Stomach (tissue), 9 donors: Measurements from ENCODE around the gene MOB3B. TPM values are rescaled to one million over a fixed set of nuclear protein-coding genes. Genes with fewer than 3 reads are reported as not detected.

ENCODE experiments used
- DNase-seq, 2 donors: peaks; one replicate each; pipeline versions ENCODE4 v3.0.0 to v3.0.0-alpha.2; 2013 to 2019
- H3K27ac ChIP-seq, 5 donors: fragments of 200-600 bp in 4 of 5; sonication (generic) in 4 of 5; one replicate each; pipeline ENCODE4 v1.5.1; 2013 to 2019; ENCODE audit warnings: mild to moderate bottlenecking in 1 of 5, moderate library complexity in 1 of 5
- H3K27me3 ChIP-seq, 3 donors: fragments of 200-600 bp; sonication (generic); one replicate each; pipeline ENCODE4 v1.5.1; 2017 to 2019; ENCODE audit warnings: mixed run types in 1 of 3
- H3K36me3 ChIP-seq, 4 donors: fragments of 200-600 bp; sonication (generic); 1 replicate in 3 of 4; 2 replicates in 1 of 4; pipeline ENCODE4 v1.5.1; 2016 to 2019
- H3K4me1 ChIP-seq, 4 donors: fragments of 200-600 bp; sonication (generic); one replicate each; pipeline ENCODE4 v1.5.1; 2016 to 2019
- H3K4me3 ChIP-seq, 4 donors: fragments of 200-600 bp; sonication (generic) in 3 of 4; one replicate each; pipeline ENCODE4 v1.5.1; 2016 to 2019; ENCODE audit warnings: mild to moderate bottlenecking in 1 of 4
- H3K9me3 ChIP-seq, 4 donors: fragments of 200-600 bp; sonication (generic); one replicate each; pipeline ENCODE4 v1.5.1; 2016 to 2019
- CTCF ChIP-seq, 7 experiments: fragments of 450-650 bp in 4 of 7; fragments of 200-600 bp in 3 of 7; sonication (generic) in 3 of 7; IDR thresholded peaks; one replicate each; pipeline ENCODE4 v1.5.1; 2016 to 2019; ENCODE audit warnings: antibody characterized with exemption in 7 of 7, control low read depth in 2 of 7, mild to moderate bottlenecking in 1 of 7
- EP300 ChIP-seq: sonication (generic); formaldehyde crosslinking; IDR thresholded peaks from one replicate; pipeline ENCODE4 v1.6.1; 2017; ENCODE audit warnings: antibody characterized with exemption
- POLR2A ChIP-seq, 4 donors: fragments of 450-650 bp; IDR thresholded peaks; one replicate each; pipeline ENCODE4 v1.6.1; 2016; ENCODE audit warnings: antibody characterized with exemption in 4 of 4, control low read depth in 2 of 4, mild to moderate bottlenecking in 1 of 4, moderate library complexity in 1 of 4
- POLR2AphosphoS5 ChIP-seq, 3 donors: sonication (generic); formaldehyde crosslinking; IDR thresholded peaks; one replicate each; pipeline ENCODE4 v1.6.1; 2016; ENCODE audit warnings: antibody characterized with exemption in 3 of 3
- WGBS, 5 donors: extraction: QIAGEN DNeasy Blood & Tissue Kit in 3 of 5; methylation state at CpG; one replicate each; pipeline versions ENCODE4 v1.1.5 to v1.1.7; 2013 to 2018; 5-methylcytosine and 5-hydroxymethylcytosine counted together
- intact Hi-C: fragments of 100-400 bp; cut with DNase I; formaldehyde crosslinking; loops from one replicate; pipeline ENCODE4 v1.15.1; 2023; ENCODE audit warnings: low total_unique reads
- polyA plus RNA-seq, 3 donors: library from polyadenylated mRNA; stranded (reverse); fragments of 200-250 nt; gene quantifications; one replicate each; pipeline ENCODE4 v1.2.3, GENCODE V29; 2013
- total RNA-seq, 5 donors: library from RNA; depleted of rRNA; stranded (reverse); fragments of >200 nt; gene quantifications; one replicate each; pipeline versions ENCODE4 v1.1.0 to v1.2.3, GENCODE V29; 2014 to 2016
- donor health status: healthy with polysubstance abuse.
- donor health status: Bipolar disorder and iron deficiency.
- donor health status: healthy.

Gene MOB3B
- total and polyA plus RNA-seq, 8 donors = 4.0 to 32.7 (median 9.7) TPM

GRCh38 chr9:27385606-27386322 lies 143.8 kb downstream of the MOB3B start:
- H3K27ac ChIP-seq = peak overlapping the region in 1 of 5 donors; percentile 39
- no peak overlapping the region for H3K4me3 ChIP-seq
- H3K36me3 ChIP-seq = no peaks in the 10 kb centered on the region
- H3K4me1 ChIP-seq = peaks cover 31 to 79% (median 53%) of the 10 kb centered on the region in 4 donors
- TF ChIP-seq EP300 = no peak
- intact Hi-C loops = no loop called here
- 56 to 80% (median 60%) methylated on average over 4 of the region's 4 CpGs for whole genome bisulfite sequencing, 5 donors
- peak in 1 of 2 donors; percentile 87 for DNase-seq
- no peaks in the 10 kb centered on the region for H3K9me3 ChIP-seq
- no peaks in the 10 kb centered on the region for H3K27me3 ChIP-seq

- TF ChIP-seq POLR2AphosphoS5 (IDR thresholded peaks at IDR 0.05) = no peak
- TF ChIP-seq CTCF (IDR thresholded peaks at IDR 0.05) = no peak
- no peak for TF ChIP-seq EP300
- TF ChIP-seq POLR2A (IDR thresholded peaks at IDR 0.05) = no peak
- H3K4me1 ChIP-seq = peaks cover 37 to 91% (median 63%) of the 10 kb centered on the region in 4 donors
- H3K27ac ChIP-seq = peak overlapping the region in 3 of 5 donors; percentile 9 to 46 (median 39)
Measured at GRCh38 chr9:27384262-27385014, 145.2 kb downstream of the MOB3B start.

GRCh38 chr9:27383524-27383923 lies 146.1 kb downstream of the MOB3B start:
- Histone ChIP-seq H3K36me3 (no peaks in the 10 kb centered on the region), H3K9me3 (no peaks in the 10 kb centered on the region), H3K27me3 (no peaks in the 10 kb centered on the region), H3K4me3 (no peak overlapping the region), H3K4me1 (peaks cover 46 to 96% (median 71%) of the 10 kb centered on the region in 4 donors), H3K27ac (peak overlapping the region in 2 of 5 donors; percentile 6 to 33)
- WGBS, 5 donors = 59 to 83% (median 76%) methylated on average over 1 of the region's 1 CpG
- DNase-seq = no peak
- TF ChIP-seq POLR2A (IDR thresholded peaks at IDR 0.05) (no peak), EP300 (no peak), CTCF (IDR thresholded peaks at IDR 0.05) (no peak), POLR2AphosphoS5 (IDR thresholded peaks at IDR 0.05) (no peak)
- intact Hi-C loops = no loop called here

More at GRCh38 chr9:27384262-27385014, 145.2 kb downstream of the MOB3B start:
- WGBS, 5 donors = 58 to 87% (median 77%) methylated on average over 5 of the region's 5 CpGs
- H3K4me3 ChIP-seq = no peak overlapping the region
- intact Hi-C loops = no loop called here
- no peak for DNase-seq
- H3K27me3 ChIP-seq = no peaks in the 10 kb centered on the region
- no peaks in the 10 kb centered on the region for H3K36me3 ChIP-seq
- no peaks in the 10 kb centered on the region for H3K9me3 ChIP-seq

GRCh38 chr9:27382975-27383374 lies 146.6 kb downstream of the MOB3B start:
- no peak overlapping the region for H3K4me3 ChIP-seq
- peak overlapping the region in 3 of 5 donors; percentile 34 to 69 (median 51) for H3K27ac ChIP-seq
- no peak for TF ChIP-seq EP300
- no peak for TF ChIP-seq POLR2AphosphoS5 (IDR thresholded peaks at IDR 0.05)
- no peak for TF ChIP-seq CTCF (IDR thresholded peaks at IDR 0.05)
- TF ChIP-seq POLR2A (IDR thresholded peaks at IDR 0.05) = no peak
- no peaks in the 10 kb centered on the region for H3K9me3 ChIP-seq
- H3K4me1 ChIP-seq = peaks cover 52 to 98% (median 76%) of the 10 kb centered on the region in 4 donors
- H3K27me3 ChIP-seq = no peaks in the 10 kb centered on the region
- intact Hi-C loops = no loop called here
- no peak for DNase-seq
- no peaks in the 10 kb centered on the region for H3K36me3 ChIP-seq
- WGBS, 5 donors = 82 to 92% (median 89%) methylated on average over 2 of the region's 2 CpGs
